BLaER1 treated with 17β-estradiol and CSF1 and Interleukin-3, amounts not matched to agents 10 nM and 100 nM (cell line): ENCODE measurements around the gene GNS.
A peak's percentile ranks its signal among the peaks of the same experiment; 100 is the strongest.
"Not testable (repeated sequence)": the region's sequence is repeated elsewhere in the genome, so short reads cannot be mapped to it uniquely, and the experiment has no call there.

Experiments
- H3K27ac ChIP-seq, 11 experiments: shearing (Covaris generic); formaldehyde crosslinking; 2 replicates each; pipeline ENCODE4 v1.8.1; 2022
- H3K27me3 ChIP-seq, 11 experiments: shearing (Covaris generic); formaldehyde crosslinking; 2 replicates each; pipeline ENCODE4 v1.8.1; 2022
- H3K36me3 ChIP-seq, 11 experiments: shearing (Covaris generic); formaldehyde crosslinking; 2 replicates each; pipeline ENCODE4 v1.8.1; 2022
- H3K4me1 ChIP-seq, 10 experiments: shearing (Covaris generic); formaldehyde crosslinking; 2 replicates each; pipeline ENCODE4 v1.8.1; 2022
- H3K4me2 ChIP-seq, 11 experiments: shearing (Covaris generic); formaldehyde crosslinking; 2 replicates each; pipeline ENCODE4 v1.8.1; 2022
- H3K4me3 ChIP-seq, 10 experiments: shearing (Covaris generic); formaldehyde crosslinking; 2 replicates each; pipeline ENCODE4 v1.8.1; 2022
- H3K9ac ChIP-seq, 11 experiments: shearing (Covaris generic); formaldehyde crosslinking; 2 replicates each; pipeline ENCODE4 v1.8.1; 2022
- H3K9me3 ChIP-seq, 11 experiments: shearing (Covaris generic); formaldehyde crosslinking; replicated peaks in 1 of 11; 2 replicates each; pipeline ENCODE4 v1.8.1; 2022
- H4K20me1 ChIP-seq, 11 experiments: shearing (Covaris generic); formaldehyde crosslinking; 2 replicates each; pipeline ENCODE4 v1.8.1; 2022
- Cebpa-rat ChIP-seq, 11 experiments: shearing (Covaris generic); IDR thresholded peaks; 2 replicates each; pipeline ENCODE4 v1.8.1; 2022

Gene GNS

GRCh38 chr12:64781280-64782190 lies 22.3 kb upstream of the GNS start:
- H3K4me2 ChIP-seq: peak overlapping the region; percentile 92 to 99 (median 98)
- H3K9ac ChIP-seq: peak overlapping the region; percentile 48 to 73 (median 67); a peak in 19 of 22 replicates
- H3K27ac ChIP-seq: peak overlapping the region in 5 of 11 experiments; percentile 22 to 53 (median 41); a peak in 9 of 22 replicates
- H4K20me1 ChIP-seq: peaks cover 0 to 19% (median 4%) of the 10 kb centered on the region in 11 experiments; a peak in 6 of 22 replicates
- peak overlapping the region; percentile 60 to 73 (median 66) for H3K4me3 ChIP-seq
- peaks cover 35 to 70% (median 63%) of the 10 kb centered on the region in 11 experiments for H3K27me3 ChIP-seq
- peaks cover 22 to 31% (median 27%) of the 10 kb centered on the region in 10 experiments for H3K4me1 ChIP-seq
- no peaks in the 10 kb centered on the region for H3K36me3 ChIP-seq
- TF ChIP-seq Cebpa-rat (IDR thresholded peaks at IDR 0.05): no peak
- peaks cover 3 to 14% (median 6%) of the 10 kb centered on the region in 11 experiments; a peak in 15 of 22 replicates for H3K9me3 ChIP-seq

GRCh38 chr12:64780531-64781279 lies 21.5 kb upstream of the GNS start:
- H3K36me3 ChIP-seq: no peaks in the 10 kb centered on the region
- peaks cover 11 to 22% (median 14%) of the 10 kb centered on the region in 11 experiments for H3K9me3 ChIP-seq
- TF ChIP-seq Cebpa-rat (IDR thresholded peaks at IDR 0.05): no peak
- H3K4me3 ChIP-seq: peak overlapping the region; percentile 60 to 73 (median 66)
- peak overlapping the region; percentile 48 to 73 (median 67) for H3K9ac ChIP-seq
- H3K4me1 ChIP-seq: peaks cover 22 to 31% (median 27%) of the 10 kb centered on the region in 10 experiments
- peaks cover 0 to 19% (median 4%) of the 10 kb centered on the region in 11 experiments; a peak in 6 of 22 replicates for H4K20me1 ChIP-seq
- peaks cover 35 to 73% (median 63%) of the 10 kb centered on the region in 11 experiments for H3K27me3 ChIP-seq
- H3K4me2 ChIP-seq: peak overlapping the region; percentile 92 to 99 (median 98)
- H3K27ac ChIP-seq: peak overlapping the region in 9 of 11 experiments; percentile 10 to 53 (median 33); a peak in 13 of 22 replicates

GRCh38 chr12:64780132-64780530 lies 20.9 kb upstream of the GNS start:
- Histone ChIP-seq H3K4me3 (peak overlapping the region; percentile 60 to 73 (median 66)), H4K20me1 (peaks cover 0 to 19% (median 4%) of the 10 kb centered on the region in 11 experiments; a peak in 6 of 22 replicates), H3K9ac (peak overlapping the region; percentile 48 to 73 (median 67); a peak in 19 of 22 replicates), H3K4me2 (peak overlapping the region; percentile 92 to 99 (median 98)), H3K36me3 (no peaks in the 10 kb centered on the region), H3K27ac (peak overlapping the region in 2 of 11 experiments; percentile 47 to 53; a peak in 3 of 22 replicates), H3K9me3 (peaks cover 17 to 28% (median 20%) of the 10 kb centered on the region in 11 experiments), H3K27me3 (peaks cover 35 to 73% (median 63%) of the 10 kb centered on the region in 11 experiments), H3K4me1 (peaks cover 22 to 31% (median 27%) of the 10 kb centered on the region in 10 experiments)
- TF ChIP-seq Cebpa-rat (IDR thresholded peaks at IDR 0.05): no peak

- peaks cover 35 to 73% (median 63%) of the 10 kb centered on the region in 11 experiments for H3K27me3 ChIP-seq
- no peak overlapping the region for H3K27ac ChIP-seq
- H3K9me3 ChIP-seq: peaks cover 23 to 34% (median 27%) of the 10 kb centered on the region in 11 experiments
- H4K20me1 ChIP-seq: peaks cover 0 to 19% (median 4%) of the 10 kb centered on the region in 11 experiments; a peak in 6 of 22 replicates
- H3K4me1 ChIP-seq: peaks cover 22 to 31% (median 27%) of the 10 kb centered on the region in 10 experiments
- H3K4me3 ChIP-seq: no peak overlapping the region
- TF ChIP-seq Cebpa-rat (IDR thresholded peaks at IDR 0.05): no peak
- H3K9ac ChIP-seq: no peak overlapping the region
- H3K36me3 ChIP-seq: no peaks in the 10 kb centered on the region
- no peak overlapping the region for H3K4me2 ChIP-seq
These were observed 20.3 kb upstream of the GNS start for GRCh38 chr12:64779354-64779974.

- H3K27ac ChIP-seq, H3K4me1 ChIP-seq, H3K4me2 ChIP-seq, H3K9ac ChIP-seq, H4K20me1 ChIP-seq, H3K36me3 ChIP-seq, H3K4me3 ChIP-seq: not testable (repeated sequence)
- peaks cover 42 to 54% (median 47%) of the 10 kb centered on the region in 11 experiments for H3K9me3 ChIP-seq
- H3K27me3 ChIP-seq: peaks cover 18 to 34% (median 27%) of the 10 kb centered on the region in 11 experiments
These were observed 16.0 kb upstream of the GNS start for GRCh38 chr12:64775147-64775736.

- no peak overlapping the region for H3K27ac ChIP-seq
- H3K4me1 ChIP-seq: no peaks in the 10 kb centered on the region
- no peak overlapping the region for H3K4me3 ChIP-seq
- H3K4me2 ChIP-seq: no peak overlapping the region
- H3K36me3 ChIP-seq: peaks cover 0 to 7% (median 0%) of the 10 kb centered on the region in 11 experiments; a peak in 1 of 22 replicates
- no peaks in the 10 kb centered on the region for H4K20me1 ChIP-seq
- TF ChIP-seq Cebpa-rat (IDR thresholded peaks at IDR 0.05): no peak
- H3K9ac ChIP-seq: no peak overlapping the region
- H3K9me3 ChIP-seq: peaks cover 42 to 54% (median 47%) of the 10 kb centered on the region in 11 experiments
- H3K27me3 ChIP-seq: peaks cover 2 to 15% (median 8%) of the 10 kb centered on the region in 11 experiments; a peak in 16 of 22 replicates
These were observed 14.2 kb upstream of the GNS start for GRCh38 chr12:64773386-64773785.

- H3K4me1 ChIP-seq: peaks cover 0 to 17% (median 14%) of the 10 kb centered on the region in 10 experiments; a peak in 15 of 20 replicates
These were observed 8.3 kb upstream of the GNS start for GRCh38 chr12:64767495-64767894.

More at GRCh38 chr12:64767495-64767894, 8.3 kb upstream of the GNS start:
- Histone ChIP-seq H4K20me1 (no peaks in the 10 kb centered on the region), H3K36me3 (no peaks in the 10 kb centered on the region), H3K27me3 (no peaks in the 10 kb centered on the region), H3K4me2 (no peak overlapping the region), H3K4me3 (no peak overlapping the region), H3K9ac (no peak overlapping the region), H3K27ac (no peak overlapping the region), H3K9me3 (peaks cover 0 to 10% (median 3%) of the 10 kb centered on the region in 11 experiments; a peak in 5 of 22 replicates)
- no peak for TF ChIP-seq Cebpa-rat (IDR thresholded peaks at IDR 0.05)
